Small intestine (tissue), 7 donors: ENCODE data around the gene LRFN4. TPM values are rescaled to one million over a fixed set of nuclear protein-coding genes. Genes with fewer than 3 reads are reported as not detected.
A peak's percentile ranks its signal among the peaks of the same experiment; 100 is the strongest.

Experiments
- DNase-seq, 2 donors: peaks; one replicate each; pipeline versions ENCODE4 v3.0.0 to v3.0.0-alpha.2; 2013
- FAIRE-seq: peaks from 2 replicates; lab custom pipeline; 2012; peaks lifted over from hg19 to GRCh38; lab: Jason Lieb, UNC
- H3K27ac ChIP-seq, 3 donors: one replicate each; pipeline ENCODE4 v1.5.1; 2013; ENCODE audit warnings: low read length in 2 of 3, mild to moderate bottlenecking in 2 of 3, control low read depth in 1 of 3, inconsistent platforms in 1 of 3, low read depth in 1 of 3, moderate library complexity in 1 of 3
- H3K27me3 ChIP-seq, 3 donors: one replicate each; pipeline ENCODE4 v1.6.1; 2013; ENCODE audit warnings: low read length in 3 of 3, inconsistent platforms in 1 of 3; ENCODE audit not compliant: control insufficient read depth in 3 of 3, insufficient read depth in 3 of 3
- H3K36me3 ChIP-seq, 3 donors: one replicate each; pipeline ENCODE4 v1.6.1; 2013; ENCODE audit warnings: low read length in 3 of 3, inconsistent platforms in 1 of 3, low read depth in 1 of 3, mild to moderate bottlenecking in 1 of 3, moderate library complexity in 1 of 3; ENCODE audit not compliant: control insufficient read depth in 3 of 3, insufficient read depth in 2 of 3
- H3K4me1 ChIP-seq, 3 donors: one replicate each; pipeline ENCODE4 v1.6.1; 2013; ENCODE audit warnings: low read length in 2 of 3, inconsistent platforms in 1 of 3, low read depth in 1 of 3, mild to moderate bottlenecking in 1 of 3, moderate library complexity in 1 of 3; ENCODE audit not compliant: control insufficient read depth in 3 of 3, insufficient read depth in 2 of 3
- H3K4me3 ChIP-seq, 3 donors: one replicate each; pipeline ENCODE4 v1.5.1; 2013; ENCODE audit warnings: low read length in 3 of 3, control low read depth in 1 of 3, inconsistent platforms in 1 of 3, low read depth in 1 of 3, mild to moderate bottlenecking in 1 of 3, moderate library complexity in 1 of 3
- H3K9me3 ChIP-seq, 2 donors: one replicate each; pipeline ENCODE4 v1.6.1; 2013; ENCODE audit warnings: low read depth in 1 of 2, low read length in 1 of 2; ENCODE audit not compliant: control insufficient read depth in 2 of 2, insufficient read depth in 1 of 2
- WGBS, 3 donors: extraction: QIAGEN DNeasy Blood & Tissue Kit; methylation state at CpG; one replicate each; pipeline ENCODE4 v1.1.7; 2013; 5-methylcytosine and 5-hydroxymethylcytosine counted together
- polyA plus RNA-seq, 4 donors: library from polyadenylated mRNA; stranded (reverse) in 3 of 4; unstranded in 1 of 4; fragments of 200-250 nt in 3 of 4; fragments of 120-200 nt in 1 of 4; gene quantifications; one replicate each; pipeline versions ENCODE4 v1.2.1 to v1.2.3, GENCODE V29; 2013
- donor health status: healthy with polysubstance abuse.
- donor health status: control.
- donor health status: control.
- donor health status: Bipolar disorder and iron deficiency.
- donor health status: healthy.

LRFN4 gene
- polyA plus RNA-seq, 4 donors: 1.4 to 12.2 (median 6.2) TPM

- Histone ChIP-seq H3K27ac (no peak overlapping the region), H3K9me3 (no peaks in the 10 kb centered on the region), H3K36me3 (peaks cover 0 to 37% (median 0%) of the 10 kb centered on the region in 3 donors), H3K4me1 (peaks cover 0 to 4% (median 0%) of the 10 kb centered on the region in 3 donors), H3K27me3 (no peaks in the 10 kb centered on the region), H3K4me3 (no peak overlapping the region)
- FAIRE-seq (no peak), DNase-seq (peak; percentile 80 to 81)
- 22 to 51% (median 27%) methylated on average over 27 of the region's 27 CpGs for WGBS, 3 donors
Observed at GRCh38 chr11:66868726-66869566, 12.1 kb downstream of the LRFN4 start.

GRCh38 chr11:66869567-66869870, 12.7 kb downstream of the LRFN4 start:
- Histone ChIP-seq H3K27me3 (no peaks in the 10 kb centered on the region), H3K9me3 (no peaks in the 10 kb centered on the region), H3K4me1 (peaks cover 0 to 4% (median 0%) of the 10 kb centered on the region in 3 donors), H3K27ac (no peak overlapping the region), H3K36me3 (peaks cover 0 to 35% (median 0%) of the 10 kb centered on the region in 3 donors), H3K4me3 (no peak overlapping the region)
- DNase-seq (no peak), FAIRE-seq (no peak)
- 93 to 95% (median 95%) methylated on average over 9 of the region's 9 CpGs for WGBS, 3 donors

- no peak overlapping the region for H3K4me3 ChIP-seq
- H3K27ac ChIP-seq: no peak overlapping the region
- H3K4me1 ChIP-seq: peaks cover 0 to 1% (median 0%) of the 10 kb centered on the region in 3 donors
- H3K27me3 ChIP-seq: no peaks in the 10 kb centered on the region
- DNase-seq (no peak), FAIRE-seq (no peak)
- no peaks in the 10 kb centered on the region for H3K9me3 ChIP-seq
- peaks cover 0 to 34% (median 0%) of the 10 kb centered on the region in 3 donors for H3K36me3 ChIP-seq
- WGBS, 3 donors: 91 to 98% (median 96%) methylated on average over 11 to 16 of the region's 16 CpGs
Observed at GRCh38 chr11:66870131-66870530, 13.3 kb downstream of the LRFN4 start.

- DNase-seq (no peak), FAIRE-seq (no peak)
- H3K36me3 ChIP-seq: peaks cover 0 to 31% (median 0%) of the 10 kb centered on the region in 3 donors
- H3K4me1 ChIP-seq: no peaks in the 10 kb centered on the region
- H3K27me3 ChIP-seq: no peaks in the 10 kb centered on the region
- WGBS, 3 donors: 91 to 92% (median 92%) methylated on average over 39 of the region's 39 CpGs
- H3K4me3 ChIP-seq: no peak overlapping the region
- no peak overlapping the region for H3K27ac ChIP-seq
- no peaks in the 10 kb centered on the region for H3K9me3 ChIP-seq
Observed at GRCh38 chr11:66870616-66871520, 14.0 kb downstream of the LRFN4 start.

GRCh38 chr11:66871521-66871901, 14.6 kb downstream of the LRFN4 start:
- Histone ChIP-seq H3K27ac (no peak overlapping the region), H3K36me3 (peaks cover 0 to 30% (median 0%) of the 10 kb centered on the region in 3 donors), H3K4me3 (no peak overlapping the region), H3K4me1 (no peaks in the 10 kb centered on the region), H3K9me3 (no peaks in the 10 kb centered on the region), H3K27me3 (no peaks in the 10 kb centered on the region)
- 95 to 96% (median 96%) methylated on average over 18 of the region's 18 CpGs for WGBS, 3 donors
- no peak for DNase-seq
- no peak for FAIRE-seq

- DNase-seq (no peak), FAIRE-seq (no peak)
- no peaks in the 10 kb centered on the region for H3K4me1 ChIP-seq
- no peaks in the 10 kb centered on the region for H3K9me3 ChIP-seq
- WGBS, 3 donors: 74 to 77% (median 76%) methylated on average over 6 of the region's 6 CpGs
- H3K27ac ChIP-seq: no peak overlapping the region
- H3K36me3 ChIP-seq: peaks cover 0 to 24% (median 0%) of the 10 kb centered on the region in 3 donors
- no peaks in the 10 kb centered on the region for H3K27me3 ChIP-seq
- no peak overlapping the region for H3K4me3 ChIP-seq
Observed at GRCh38 chr11:66874232-66874631, 17.4 kb downstream of the LRFN4 start.

- Histone ChIP-seq H3K27me3 (no peaks in the 10 kb centered on the region), H3K9me3 (no peaks in the 10 kb centered on the region), H3K36me3 (peaks cover 0 to 16% (median 0%) of the 10 kb centered on the region in 3 donors), H3K4me3 (no peak overlapping the region), H3K4me1 (no peaks in the 10 kb centered on the region), H3K27ac (no peak overlapping the region)
- WGBS, 3 donors: 78 to 85% (median 85%) methylated on average over 13 of the region's 13 CpGs
- FAIRE-seq (no peak), DNase-seq (no peak)
Observed at GRCh38 chr11:66875378-66875777, 18.5 kb downstream of the LRFN4 start.

GRCh38 chr11:66877588-66878385, 20.9 kb downstream of the LRFN4 start:
- H3K36me3 ChIP-seq: no peaks in the 10 kb centered on the region
- no peak overlapping the region for H3K4me3 ChIP-seq
- H3K27me3 ChIP-seq: no peaks in the 10 kb centered on the region
- FAIRE-seq (no peak), DNase-seq (no peak)
- peaks cover 0 to 3% (median 0%) of the 10 kb centered on the region in 3 donors for H3K4me1 ChIP-seq
- H3K27ac ChIP-seq: no peak overlapping the region
- H3K9me3 ChIP-seq: no peaks in the 10 kb centered on the region
- WGBS, 3 donors: 78 to 81% (median 80%) methylated on average over 9 of the region's 9 CpGs
